ENCODE data around the gene GFI1B.

Gene GFI1B

GRCh38 chr9:133009906-133010582 lies 31.6 kb downstream of the GFI1B start:
- DNase-seq (ENCODE audit: low spot score): no peak

- no peak for DNase-seq (ENCODE audit: low spot score)
Observed at GRCh38 chr9:133014696-133015095, 36.2 kb downstream of the GFI1B start.

GRCh38 chr9:133023117-133023890 lies 44.8 kb downstream of the GFI1B start:
- DNase-seq (ENCODE audit: low spot score): peak; percentile 24

- DNase-seq (ENCODE audit: low spot score): no peak
Observed at GRCh38 chr9:133026426-133026825, 47.9 kb downstream of the GFI1B start.

GRCh38 chr9:133027134-133027533 lies 48.6 kb downstream of the GFI1B start:
- no peak for DNase-seq (ENCODE audit: low spot score)

GRCh38 chr9:133028221-133028620 lies 49.7 kb downstream of the GFI1B start:
- DNase-seq (ENCODE audit: low spot score): no peak

- no peak for DNase-seq (ENCODE audit: low spot score)
Observed at GRCh38 chr9:133029994-133030316, 51.5 kb downstream of the GFI1B start.

- DNase-seq (ENCODE audit: low spot score): peak; percentile 96
Observed at GRCh38 chr9:133030317-133031129, 52.0 kb downstream of the GFI1B start, which contains the start of gene GTF3C5. TSS of gene GTF3C5 (plus strand) at chr9:133030997. CDS start at chr9:133031012, 15 bp downstream.

- DNase-seq (ENCODE audit: low spot score): no peak
Observed at GRCh38 chr9:133031130-133031422, 52.6 kb downstream of the GFI1B start.

GRCh38 chr9:133031496-133031911 lies 53.0 kb downstream of the GFI1B start:
- no peak for DNase-seq (ENCODE audit: low spot score)

- DNase-seq (ENCODE audit: low spot score): no peak
Observed at GRCh38 chr9:133032171-133032570, 53.7 kb downstream of the GFI1B start.

- DNase-seq (ENCODE audit: low spot score): no peak
Observed at GRCh38 chr9:133035669-133036068, 57.2 kb downstream of the GFI1B start.

GRCh38 chr9:133037775-133038515 lies 59.5 kb downstream of the GFI1B start:
- DNase-seq (ENCODE audit: low spot score): no peak

GRCh38 chr9:133040892-133041479 lies 62.5 kb downstream of the GFI1B start:
- peak; percentile 50 for DNase-seq (ENCODE audit: low spot score)
